Measurements from ENCODE around the gene GPR26. TPM values are rescaled to one million over a fixed set of nuclear protein-coding genes. Genes with fewer than 3 reads are reported as not detected.

Gene GPR26
- polyA plus RNA-seq, 4 donors: 0.02 to 0.05 TPM; not detected in 2

DNA sequence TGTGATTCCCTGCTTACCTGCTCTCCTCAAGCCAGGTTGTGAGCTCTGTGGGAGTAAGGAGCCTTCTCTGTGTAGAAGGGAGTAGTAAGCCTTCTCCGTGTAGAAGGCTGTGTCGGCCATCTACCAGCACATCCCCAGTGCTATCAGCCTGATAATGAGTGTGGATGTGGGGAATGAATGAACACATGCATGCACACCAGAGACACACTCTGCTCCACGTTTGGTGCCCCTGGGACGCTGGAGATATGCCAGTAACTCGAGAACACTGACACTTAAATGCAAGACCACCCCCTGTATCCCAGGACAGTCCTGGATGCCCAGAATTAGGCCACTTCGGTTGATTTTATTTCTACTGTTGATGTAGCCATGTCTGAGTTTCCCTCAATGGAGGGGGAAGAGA lies 21.1 kb upstream of the GPR26 start:
- no peak for DNase-seq (ENCODE audit: low read depth in 4 of 4, low spot score in 2 of 4)

DNA sequence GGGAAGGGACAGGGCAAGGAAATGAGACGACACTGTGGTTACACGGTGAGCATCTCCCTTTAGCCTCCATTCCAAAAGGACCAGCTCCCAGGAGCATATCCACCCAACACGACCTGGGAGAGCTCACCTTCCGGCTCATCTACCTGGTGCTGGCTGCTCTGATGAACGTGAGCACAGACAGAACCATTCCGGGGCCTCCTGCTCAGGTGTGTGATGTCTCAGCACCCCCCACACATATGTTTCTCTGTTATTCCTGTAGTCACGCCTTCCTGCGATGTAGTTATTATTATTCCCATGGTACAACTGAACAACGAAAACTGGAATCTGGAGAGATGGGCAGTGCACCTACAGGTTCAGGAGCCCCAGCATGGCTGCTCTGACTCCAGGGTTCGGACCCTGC lies 20.5 kb upstream of the GPR26 start:
- DNase-seq (ENCODE audit: low read depth in 4 of 4, low spot score in 2 of 4): no peak

DNA sequence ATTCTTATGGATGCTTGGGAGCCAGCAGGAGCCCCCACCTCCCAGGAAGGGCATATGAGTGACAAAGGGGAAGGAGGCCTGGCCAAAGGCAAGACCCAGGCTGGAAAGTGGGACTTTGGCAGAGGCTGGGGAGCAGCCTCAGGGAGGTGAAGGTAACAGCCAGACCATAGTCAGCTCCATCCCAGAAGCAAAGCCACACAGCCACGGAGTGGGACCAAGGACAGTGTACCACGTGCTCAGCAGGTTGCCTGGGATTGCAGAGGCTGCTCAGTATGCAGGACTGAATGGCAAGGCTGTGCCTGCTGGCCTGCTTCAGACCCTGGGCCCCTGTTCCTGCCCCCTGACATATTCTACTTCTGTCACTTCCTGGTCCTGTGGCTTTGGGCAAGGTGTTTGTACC lies 17.6 kb upstream of the GPR26 start:
- DNase-seq (ENCODE audit: low read depth in 4 of 4, low spot score in 2 of 4): no peak

DNA sequence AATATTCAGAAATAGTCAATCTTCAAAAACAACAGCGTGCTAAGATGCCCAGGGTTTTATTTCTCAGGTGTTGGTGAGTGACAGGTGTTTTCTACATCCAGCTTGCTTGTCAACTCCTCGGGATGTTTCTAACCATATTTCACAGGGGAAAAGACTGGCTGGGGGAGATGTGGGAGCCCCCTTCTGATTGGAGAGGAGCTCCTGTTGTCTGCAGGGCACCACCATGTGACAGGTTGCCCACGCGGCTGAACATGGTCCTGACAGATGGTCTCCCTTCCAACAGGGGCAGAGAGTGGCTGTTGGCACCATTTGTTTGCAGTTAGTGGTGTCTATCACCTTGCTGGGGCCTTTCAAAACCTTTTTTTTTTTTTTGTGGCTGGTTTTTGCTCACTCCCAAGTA lies 16.5 kb upstream of the GPR26 start:
- no peak for DNase-seq (ENCODE audit: low read depth in 4 of 4, low spot score in 2 of 4)

DNA sequence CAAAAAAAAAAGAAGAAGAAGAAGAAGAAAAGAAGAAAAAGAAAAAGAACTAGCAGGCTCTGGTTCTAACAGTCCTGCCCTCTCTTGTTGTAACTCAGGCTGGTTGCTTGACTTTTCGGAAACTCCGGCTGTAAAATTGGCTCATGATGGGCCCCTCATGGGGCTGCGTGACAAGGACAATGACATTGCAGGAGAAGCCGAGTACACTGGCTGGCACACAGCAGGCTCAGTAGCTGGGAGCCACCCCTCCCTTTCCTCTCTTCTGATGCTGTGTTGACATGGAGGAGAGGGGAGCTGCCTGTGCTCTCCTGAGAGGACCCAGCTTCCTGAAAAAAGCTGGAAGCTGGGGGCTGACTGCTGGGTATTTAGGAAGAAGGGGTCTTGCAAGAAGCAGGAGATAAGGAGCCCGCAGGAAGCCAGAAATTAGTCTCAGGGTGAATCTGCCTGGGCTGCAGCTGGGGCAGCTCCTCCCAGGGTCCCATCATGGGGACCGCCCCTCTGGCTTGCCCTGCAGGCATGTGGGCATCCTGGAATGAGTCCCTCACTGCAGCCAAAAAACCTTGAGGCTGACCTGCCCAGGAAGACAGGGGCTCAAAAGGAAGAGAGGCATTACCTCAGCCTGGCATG lies 14.6 kb upstream of the GPR26 start:
- DNase-seq (ENCODE audit: low read depth in 4 of 4, low spot score in 2 of 4): no peak

DNA sequence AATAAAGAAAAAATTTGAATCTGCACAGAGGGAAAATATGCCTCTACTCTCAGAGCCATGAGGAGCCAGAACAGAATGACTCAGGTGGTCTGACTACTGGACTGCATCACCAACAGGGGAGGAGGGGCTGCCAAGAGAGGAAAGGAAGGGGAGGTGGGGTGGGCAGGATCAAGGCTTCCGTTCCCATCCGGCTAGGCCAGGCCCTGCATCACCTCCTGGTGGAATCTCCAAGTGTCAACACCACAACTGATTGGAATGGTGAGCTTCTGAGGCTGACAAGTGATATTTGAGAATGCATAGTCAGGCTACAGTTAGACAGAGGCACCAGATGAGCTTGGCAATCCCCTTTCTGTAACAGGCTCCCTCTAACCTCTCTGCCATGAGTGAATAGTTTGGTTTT lies 10.4 kb upstream of the GPR26 start:
- DNase-seq (ENCODE audit: low read depth in 4 of 4, low spot score in 2 of 4): no peak

DNA sequence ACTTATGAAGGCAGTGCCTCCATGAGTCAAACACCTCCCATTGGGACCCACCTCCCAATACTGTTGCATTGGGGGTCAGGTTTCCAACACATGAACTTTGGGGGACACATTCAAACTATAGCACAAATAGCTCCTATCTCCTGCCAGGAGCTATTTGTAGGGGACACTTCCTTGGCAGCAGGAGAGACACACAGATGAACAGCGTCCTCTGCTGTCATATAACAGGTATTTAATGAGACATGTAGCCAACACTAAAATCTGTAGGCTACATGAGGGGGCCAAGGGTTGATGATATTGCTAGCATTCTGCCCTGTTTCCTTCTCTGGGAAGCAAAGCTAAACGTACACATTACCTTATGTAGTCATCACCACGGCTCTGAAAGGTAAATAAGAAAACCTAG lies 2.6 kb upstream of the GPR26 start:
- no peak for DNase-seq (ENCODE audit: low read depth in 4 of 4, low spot score in 2 of 4)

DNA sequence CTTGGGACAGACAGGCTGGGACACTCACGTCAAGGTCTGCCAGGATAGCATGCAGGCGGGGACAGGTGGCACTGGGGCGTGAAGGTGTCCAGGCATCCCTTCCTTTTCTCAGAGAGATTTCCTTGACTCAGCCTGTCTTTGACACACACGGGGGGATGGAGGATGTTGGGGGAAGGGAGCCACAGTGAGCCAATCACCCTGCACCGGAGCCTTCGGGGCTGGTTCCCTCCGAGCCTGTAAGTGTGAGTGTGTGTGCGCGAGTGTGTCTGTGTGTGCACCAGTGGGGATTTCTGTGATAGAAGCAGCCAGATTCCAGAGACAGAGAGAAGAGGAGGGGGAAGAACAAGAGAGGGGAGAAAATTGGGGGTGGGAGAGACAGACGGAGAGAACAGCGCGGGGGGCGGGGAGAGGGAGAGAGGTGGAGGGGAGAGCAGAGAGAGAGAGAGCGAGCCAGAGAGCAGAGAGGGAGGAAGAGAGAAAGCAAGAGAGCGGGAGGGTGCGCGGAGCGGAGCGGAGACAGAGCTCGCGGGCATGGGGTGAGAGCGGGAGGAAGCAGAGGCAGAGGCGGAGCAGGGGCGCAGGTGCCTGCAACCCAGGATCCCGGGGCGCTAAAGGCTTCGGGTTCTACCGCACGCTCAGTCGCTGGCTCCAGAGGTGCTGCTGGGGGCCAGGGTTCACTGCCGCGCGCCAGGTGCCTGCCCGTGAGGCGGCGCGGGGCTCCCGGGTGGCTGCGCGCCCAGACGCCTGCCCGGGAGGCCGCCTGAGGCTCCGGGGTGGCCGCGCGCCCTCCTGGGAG lies 466 bp upstream of the GPR26 start:
- DNase-seq (ENCODE audit: low read depth in 4 of 4, low spot score in 2 of 4): no peak

DNA sequence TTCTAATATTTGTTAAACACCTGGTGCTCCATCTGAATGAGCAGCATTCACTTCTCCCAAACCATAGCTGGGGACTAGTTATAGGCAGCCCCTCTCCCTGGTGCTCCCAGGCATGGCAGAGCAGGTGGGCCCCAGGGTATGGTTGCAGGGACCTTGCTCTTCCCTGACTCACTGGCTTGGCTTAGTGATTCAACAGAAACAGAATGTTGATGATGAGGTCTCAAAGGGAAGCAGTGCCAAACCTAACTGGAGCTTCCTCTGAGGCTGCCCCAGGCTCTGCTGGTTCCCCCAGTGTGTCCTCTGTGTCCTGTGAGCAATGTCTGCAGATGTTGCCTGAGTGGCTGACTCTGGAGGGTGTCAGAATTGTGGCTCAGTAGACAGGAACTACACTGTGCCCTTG lies 3.7 kb downstream of the GPR26 start:
- no peak for DNase-seq (ENCODE audit: low read depth in 4 of 4, low spot score in 2 of 4)

DNA sequence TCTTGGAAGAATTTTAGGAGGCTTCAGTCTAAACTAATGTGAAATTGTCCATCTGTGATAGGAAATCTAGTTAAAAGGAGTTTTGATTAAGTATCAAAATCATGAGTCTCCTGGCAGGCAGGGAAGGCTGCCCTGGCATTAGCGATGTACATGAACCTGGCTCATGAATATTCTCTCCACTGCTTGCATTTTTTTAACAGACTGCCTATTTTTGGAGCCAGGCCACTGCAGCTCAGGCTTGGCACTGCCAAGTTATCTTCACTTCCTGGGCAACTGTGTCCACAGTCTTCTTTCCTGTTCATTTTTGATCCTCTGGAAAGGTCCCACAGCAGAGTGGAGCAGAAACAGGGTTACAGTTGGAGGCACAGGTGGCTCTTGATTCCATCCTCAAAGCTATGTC lies 7.0 kb downstream of the GPR26 start:
- DNase-seq (ENCODE audit: low read depth in 4 of 4, low spot score in 2 of 4): no peak

DNA sequence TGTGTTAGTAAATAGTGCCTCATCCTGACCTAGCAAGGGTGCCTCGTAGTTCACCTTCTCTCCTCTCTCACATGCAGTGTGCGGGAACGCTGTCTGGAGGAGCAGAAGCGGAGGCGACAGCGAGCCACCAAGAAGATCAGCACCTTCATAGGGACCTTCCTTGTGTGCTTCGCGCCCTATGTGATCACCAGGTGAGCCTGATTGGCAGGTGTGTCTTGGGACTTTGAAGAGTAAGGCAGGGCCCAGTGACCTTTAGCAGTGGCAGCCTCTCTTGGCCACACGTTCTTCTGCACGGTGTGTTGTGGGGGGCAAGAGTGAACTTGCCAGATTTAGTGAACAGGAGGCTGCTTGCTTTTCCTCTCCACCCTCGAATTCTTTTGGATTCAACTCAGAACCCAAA lies 8.6 kb downstream of the GPR26 start:
- no peak for DNase-seq (ENCODE audit: low read depth in 4 of 4, low spot score in 2 of 4)

DNA sequence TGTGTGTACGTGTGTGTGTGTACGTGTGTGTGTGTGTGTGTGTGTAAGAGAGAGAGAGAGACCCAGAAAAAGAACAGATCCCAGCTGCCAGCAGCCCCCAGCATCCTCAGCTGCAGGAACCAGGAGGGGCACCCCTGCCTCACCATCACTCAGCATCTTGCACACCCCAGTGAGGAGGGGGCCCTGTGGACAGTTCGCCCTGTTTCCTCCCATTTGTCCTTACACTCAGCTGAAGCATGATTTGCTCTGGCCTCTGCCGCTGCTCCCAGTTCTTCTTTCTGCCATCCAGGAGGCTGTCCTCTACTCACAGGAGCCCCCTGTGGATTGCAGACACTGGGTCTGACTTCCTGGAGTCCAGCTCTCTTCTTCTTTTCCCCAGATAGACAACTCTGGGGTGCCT lies 9.7 kb downstream of the GPR26 start:
- DNase-seq (ENCODE audit: low read depth in 4 of 4, low spot score in 2 of 4): no peak

DNA sequence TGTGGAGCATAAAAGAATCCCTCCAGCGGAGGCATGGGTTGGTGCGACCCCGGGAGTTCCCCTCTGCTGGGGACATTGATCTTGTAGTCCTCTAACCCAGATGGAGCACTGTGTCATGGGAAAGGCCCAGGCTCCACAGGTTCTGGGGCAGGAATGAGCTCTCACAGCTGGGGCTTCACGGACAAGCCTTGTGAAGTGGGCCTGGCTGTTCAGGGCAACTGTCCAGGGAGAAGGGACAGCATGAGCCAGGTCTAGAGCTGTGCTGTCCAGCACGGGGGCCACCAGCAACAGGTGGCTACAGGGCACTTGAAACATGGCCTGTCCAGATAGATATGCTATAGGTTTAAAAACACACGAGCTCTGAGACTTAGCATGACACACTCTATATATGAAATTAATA lies 11.4 kb downstream of the GPR26 start:
- DNase-seq (ENCODE audit: low read depth in 4 of 4, low spot score in 2 of 4): no peak

DNA sequence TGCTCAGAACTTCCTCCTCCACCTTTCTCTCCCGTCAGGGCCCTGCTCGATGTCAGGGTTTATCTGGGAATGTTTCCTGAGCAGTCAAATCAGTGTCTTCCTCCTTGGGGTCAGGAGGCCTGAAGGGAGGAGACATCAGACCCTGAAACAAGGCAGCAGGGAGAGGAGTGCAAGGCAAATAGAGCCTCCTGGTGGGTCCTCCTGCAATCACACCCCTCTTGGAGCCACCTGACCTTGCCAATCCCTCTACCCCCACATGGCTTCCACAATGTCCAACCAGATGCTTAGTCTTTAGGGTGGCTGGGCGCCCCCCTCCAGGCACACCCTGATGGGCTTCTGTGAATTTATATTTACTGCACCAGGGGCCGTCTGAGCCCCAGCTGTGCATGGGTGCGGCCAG lies 12.2 kb downstream of the GPR26 start:
- DNase-seq (ENCODE audit: low read depth in 4 of 4, low spot score in 2 of 4): no peak

DNA sequence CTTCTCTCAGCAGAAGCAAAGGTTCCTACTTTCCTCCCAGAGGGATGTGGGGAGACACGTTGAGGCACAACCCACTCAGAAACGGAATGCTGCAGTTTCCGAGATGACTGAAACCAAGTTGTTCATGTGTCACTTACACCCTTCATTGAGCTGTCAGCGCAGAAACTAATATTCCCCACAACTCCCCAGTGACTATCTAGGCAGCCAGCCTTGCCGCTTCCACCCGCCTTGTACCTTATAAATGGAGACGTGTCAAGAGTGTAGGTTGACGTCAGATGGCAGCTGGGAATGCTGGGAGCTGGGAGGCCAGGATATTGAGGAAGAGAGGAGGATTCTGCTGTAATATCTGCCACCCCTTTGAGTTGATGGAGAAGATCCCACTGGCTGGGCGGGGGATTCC lies 15.1 kb downstream of the GPR26 start:
- DNase-seq (ENCODE audit: low read depth in 4 of 4, low spot score in 2 of 4): no peak

DNA sequence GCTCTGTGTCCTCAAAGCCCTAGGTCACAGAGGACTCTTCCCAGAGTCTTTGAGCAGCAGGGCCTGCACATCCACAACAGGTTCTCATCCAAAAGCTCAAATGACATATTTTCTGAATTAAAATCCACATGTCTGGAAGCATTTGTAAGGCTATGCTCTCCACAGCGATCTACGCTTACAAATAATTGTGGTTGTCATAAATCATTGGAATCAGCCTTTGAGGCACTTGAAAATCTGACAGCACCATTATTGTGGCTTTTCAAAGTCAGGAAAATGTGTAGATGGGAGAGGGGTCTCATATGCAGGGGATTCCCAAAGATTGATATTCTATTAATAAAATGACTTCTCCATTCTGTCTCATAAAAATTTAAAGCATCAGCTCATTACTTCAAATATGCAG lies 16.3 kb downstream of the GPR26 start:
- DNase-seq (ENCODE audit: low read depth in 4 of 4, low spot score in 2 of 4): no peak

DNA sequence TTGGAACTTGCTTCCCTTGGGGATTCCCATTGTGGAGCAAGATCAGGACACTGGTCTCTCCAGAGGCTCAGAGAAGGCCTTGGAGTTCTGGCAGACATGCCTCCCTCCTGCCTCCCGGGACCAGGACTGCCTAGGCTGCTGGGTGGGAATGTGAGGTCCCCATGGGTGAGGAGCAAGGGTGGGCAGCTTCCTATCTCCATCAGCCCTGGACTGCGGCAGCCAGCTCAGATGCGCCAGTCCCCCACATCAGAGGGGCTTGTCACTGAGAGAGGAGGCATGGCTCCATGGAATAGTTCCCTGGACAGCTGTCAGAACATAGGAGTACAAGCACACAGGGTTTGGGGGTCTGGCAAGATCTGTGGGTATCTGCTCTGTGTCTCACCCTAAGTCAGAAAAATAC lies 17.3 kb downstream of the GPR26 start:
- DNase-seq (ENCODE audit: low read depth in 4 of 4, low spot score in 2 of 4): no peak

DNA sequence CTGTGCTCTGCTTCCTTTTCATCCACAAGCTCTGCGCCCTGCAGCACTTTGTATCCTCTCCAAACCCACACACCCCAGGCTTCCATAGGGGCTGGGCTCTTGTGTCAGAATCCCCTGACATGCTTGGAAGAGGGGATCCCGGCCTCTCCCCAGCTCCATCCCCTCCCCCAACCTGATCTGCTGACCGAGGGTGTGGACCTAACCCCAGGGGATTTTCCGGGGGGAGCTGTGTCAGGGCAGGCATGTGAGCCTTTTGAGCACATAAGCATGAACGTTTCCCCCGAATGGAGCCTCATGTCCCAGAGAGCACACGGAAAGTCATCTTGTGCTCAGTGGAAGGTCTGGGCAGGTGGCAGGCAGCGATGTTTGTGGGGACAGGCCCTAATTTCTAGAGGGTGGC lies 17.7 kb downstream of the GPR26 start:
- no peak for DNase-seq (ENCODE audit: low read depth in 4 of 4, low spot score in 2 of 4)

DNA sequence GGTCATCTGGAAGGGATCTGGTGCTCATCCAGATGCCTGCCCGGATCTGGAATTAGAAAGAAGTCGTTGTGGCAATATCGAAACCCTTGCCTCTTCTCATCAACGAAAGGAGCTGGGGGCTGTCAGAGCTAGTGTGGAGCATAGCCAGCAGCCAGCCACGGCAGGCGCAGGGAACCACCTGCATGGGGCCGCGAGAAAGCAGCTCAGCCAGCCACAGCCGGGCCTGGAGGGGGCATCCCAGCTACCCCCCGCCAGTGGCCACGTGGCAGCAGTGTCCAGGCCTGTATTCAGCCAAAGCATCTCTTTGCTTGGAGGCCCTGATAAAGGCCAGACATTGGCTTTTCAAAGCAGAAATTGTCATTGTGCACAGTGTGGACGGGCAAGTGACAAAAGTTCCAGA lies 19.1 kb downstream of the GPR26 start:
- DNase-seq (ENCODE audit: low read depth in 4 of 4, low spot score in 2 of 4): no peak

DNA sequence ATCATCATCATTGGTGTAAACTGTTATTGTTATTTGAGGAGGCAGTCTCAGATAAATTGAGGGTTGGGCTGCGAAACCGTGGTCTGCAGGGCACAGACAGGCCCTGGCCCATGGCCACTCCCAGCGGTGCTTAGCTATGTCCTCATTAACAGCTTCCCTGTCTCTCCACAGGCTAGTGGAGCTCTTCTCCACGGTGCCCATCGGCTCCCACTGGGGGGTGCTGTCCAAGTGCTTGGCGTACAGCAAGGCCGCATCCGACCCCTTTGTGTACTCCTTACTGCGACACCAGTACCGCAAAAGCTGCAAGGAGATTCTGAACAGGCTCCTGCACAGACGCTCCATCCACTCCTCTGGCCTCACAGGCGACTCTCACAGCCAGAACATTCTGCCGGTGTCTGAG lies 21.6 kb downstream of the GPR26 start:
- no peak for DNase-seq (ENCODE audit: low read depth in 4 of 4, low spot score in 2 of 4)

DNA sequence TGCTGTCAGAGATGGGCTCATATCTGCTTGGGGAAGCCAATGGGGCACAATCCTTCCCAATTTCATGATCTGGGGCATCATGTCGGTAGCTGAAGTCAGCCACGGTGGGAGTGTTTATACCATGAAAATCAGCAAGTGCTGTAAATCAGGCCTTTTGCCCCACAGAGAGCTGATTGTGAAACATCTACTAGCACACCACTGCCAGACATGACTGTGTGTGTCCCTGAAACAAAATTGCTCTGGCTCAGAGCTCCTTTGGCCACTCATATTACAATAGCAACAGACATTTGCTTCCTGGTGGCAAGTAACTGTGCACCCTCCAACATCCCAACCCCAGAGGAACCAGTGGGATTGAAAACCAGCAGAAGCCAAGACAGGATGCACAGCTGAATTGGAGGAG lies 23.7 kb downstream of the GPR26 start:
- DNase-seq (ENCODE audit: low read depth in 4 of 4, low spot score in 2 of 4): no peak

DNA sequence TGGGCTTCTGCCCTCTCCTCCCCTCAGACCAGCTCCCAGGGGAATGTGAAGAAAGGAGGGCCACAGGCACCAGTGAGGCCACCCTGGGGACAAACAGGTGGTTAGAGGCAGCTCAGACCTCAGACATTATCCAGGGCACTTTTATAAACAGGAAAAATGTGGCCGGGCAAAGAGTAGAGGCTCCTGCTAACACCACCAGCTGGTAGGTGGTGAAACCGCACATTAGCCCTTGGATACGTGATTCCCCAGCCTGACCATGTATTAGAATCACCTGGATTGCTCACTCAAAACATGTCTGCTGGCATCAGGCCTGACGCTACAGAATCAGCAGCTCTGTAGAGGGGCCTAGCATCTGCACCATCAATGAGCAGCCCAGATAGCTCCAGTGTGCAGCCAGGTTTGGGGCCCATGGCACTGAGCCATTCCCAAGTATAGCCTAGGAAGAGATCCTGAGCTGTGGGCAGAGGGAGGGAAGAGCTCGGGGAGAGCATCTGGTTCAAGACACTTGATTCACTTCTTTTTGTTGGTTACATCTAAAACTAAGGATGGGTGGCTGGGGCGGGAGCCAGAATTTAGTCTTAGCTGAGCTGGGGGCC lies 37.1 kb downstream of the GPR26 start:
- no peak for DNase-seq (ENCODE audit: low read depth in 4 of 4, low spot score in 2 of 4)
